Activated CD8-positive, alpha-beta T cell treated with anti-CD3 and anti-CD28 coated beads for 36 hours (primary cell): ENCODE data around the gene KLHL17. TPM values are rescaled to one million over a fixed set of nuclear protein-coding genes. Genes with fewer than 3 reads are reported as not detected.

Experiments used
- ATAC-seq: fragments of 200-7000 bp; cut with Tn5 transposase; one replicate; pipeline ENCODE4 v1.10.0; 2021; ENCODE audit warnings: mild to moderate bottlenecking, moderate library complexity
- CTCF ChIA-PET: fragments of 350-600 bp; sonication (Branson Sonifier 250); formaldehyde crosslinking; loops from one replicate; lab custom pipeline; 2021; ENCODE audit warnings: antibody characterized with exemption; lab: Charles Lee
- POLR2A ChIA-PET: fragments of 350-600 bp; sonication (Branson Sonifier 250); formaldehyde crosslinking; loops from one replicate; lab custom pipeline; 2021; ENCODE audit warnings: antibody characterized with exemption; lab: Charles Lee
- DNase-seq: peaks from one replicate; pipeline ENCODE4 v3.0.0-alpha.2; 2020
- H3K27ac Mint-ChIP-seq: one replicate; pipeline ENCODE4 v1.8.0; 2021; ENCODE audit warnings: mild to moderate bottlenecking, mixed read lengths
- H3K27me3 Mint-ChIP-seq: one replicate; pipeline ENCODE4 v1.8.0; 2021; ENCODE audit warnings: mixed read lengths
- H3K36me3 Mint-ChIP-seq: one replicate; pipeline ENCODE4 v1.8.0; 2021; ENCODE audit warnings: low read depth, mixed read lengths
- H3K4me1 Mint-ChIP-seq: one replicate; pipeline ENCODE4 v1.8.0; 2021; ENCODE audit warnings: low read depth, mixed read lengths
- H3K4me3 Mint-ChIP-seq: one replicate; pipeline ENCODE4 v1.8.0; 2021; ENCODE audit warnings: mild to moderate bottlenecking, moderate library complexity, mixed read lengths
- H3K9me3 Mint-ChIP-seq: one replicate; pipeline ENCODE4 v1.8.0; 2021; ENCODE audit warnings: mixed read lengths
- CTCF ChIP-seq: fragments of 200-600 bp; IDR thresholded peaks from one replicate; pipeline ENCODE4 v1.8.0; 2022; ENCODE audit warnings: antibody characterized with exemption, mild to moderate bottlenecking
- intact Hi-C: fragments of 100-400 bp; cut with micrococcal nuclease; formaldehyde crosslinking; loops from one replicate; pipeline ENCODE4 v1.10.0; 2022
- total RNA-seq, 2 experiments: library from RNA; stranded (reverse); gene quantifications; one replicate each; pipeline ENCODE4 v1.2.3, GENCODE V29; 2021

KLHL17 gene
- total RNA-seq, 2 experiments from 2014 or later, result 27.8 to 31.2 TPM

GRCh38 chr1:973459-974292 lies 13.3 kb downstream of the KLHL17 start:
- Mint-ChIP-seq H3K36me3 (no peaks in the 10 kb centered on the region), H3K27me3 (peaks cover 23% of the 10 kb centered on the region), H3K27ac (no peak overlapping the region), H3K4me1 (peaks cover 4% of the 10 kb centered on the region), H3K9me3 (peaks cover 2% of the 10 kb centered on the region), H3K4me3 (no peak overlapping the region)
- CTCF ChIA-PET, result interaction anchor here (1.5 kb wide), 1 partner anchor 29 kb away, joined by 3 read pairs; no protein-coding TSS in a partner anchor
- POLR2A ChIA-PET, result no interaction called here
- no peak for ATAC-seq
- intact Hi-C loops, result no loop called here
- no peak for DNase-seq
- no peak for TF ChIP-seq CTCF

GRCh38 chr1:974293-974640 lies 13.9 kb downstream of the KLHL17 start:
- Mint-ChIP-seq H3K9me3 (peaks cover 2% of the 10 kb centered on the region), H3K4me3 (no peak overlapping the region), H3K36me3 (no peaks in the 10 kb centered on the region), H3K4me1 (peaks cover 4% of the 10 kb centered on the region), H3K27me3 (peaks cover 21% of the 10 kb centered on the region), H3K27ac (no peak overlapping the region)
- no peak for TF ChIP-seq CTCF
- no peak for DNase-seq
- POLR2A ChIA-PET, result no interaction called here
- CTCF ChIA-PET, result interaction anchor here (1.5 kb wide), 1 partner anchor 28 kb away, joined by 3 read pairs; no protein-coding TSS in a partner anchor
- intact Hi-C loops, result no loop called here
- no peak for ATAC-seq

GRCh38 chr1:974687-975328 lies 14.4 kb downstream of the KLHL17 start:
- Mint-ChIP-seq H3K27ac (no peak overlapping the region), H3K36me3 (no peaks in the 10 kb centered on the region), H3K4me3 (no peak overlapping the region), H3K9me3 (no peaks in the 10 kb centered on the region), H3K27me3 (peaks cover 15% of the 10 kb centered on the region), H3K4me1 (peaks cover 4% of the 10 kb centered on the region)
- TF ChIP-seq CTCF, result no peak
- ChIA-PET CTCF (no interaction called here), POLR2A (interaction anchor here (1.1 kb wide), 1 partner anchor 140 kb away, joined by 3 read pairs; no protein-coding TSS in a partner anchor)
- DNase-seq (no peak), ATAC-seq (no peak)
- intact Hi-C loops, result no loop called here

GRCh38 chr1:975365-975764 lies 15.0 kb downstream of the KLHL17 start:
- peaks cover 4% of the 10 kb centered on the region for H3K4me1 Mint-ChIP-seq
- no peak overlapping the region for H3K4me3 Mint-ChIP-seq
- ChIA-PET POLR2A (interaction anchor here (1.1 kb wide), 1 partner anchor 139 kb away, joined by 3 read pairs; no protein-coding TSS in a partner anchor), CTCF (no interaction called here)
- ATAC-seq (no peak), DNase-seq (no peak)
- no peak overlapping the region for H3K27ac Mint-ChIP-seq
- H3K27me3 Mint-ChIP-seq, result peaks cover 15% of the 10 kb centered on the region
- no peaks in the 10 kb centered on the region for H3K36me3 Mint-ChIP-seq
- H3K9me3 Mint-ChIP-seq, result no peaks in the 10 kb centered on the region
- no peak for TF ChIP-seq CTCF
- intact Hi-C loops, result no loop called here
